Activated T-helper 1 cell treated with anti-CD3 and anti-CD28 coated beads, Interleukin-2, amount 50 U/mL, for 16 hours (primary cell): ENCODE measurements around the gene STRA8.
"Not testable (repeated sequence)": the region's sequence is repeated elsewhere in the genome, so short reads cannot be mapped to it uniquely, and the experiment has no call there.

Experiments
- DNase-seq, 2 donors: peaks; one replicate each; pipeline ENCODE4 v3.0.0-alpha.2; 2020; ENCODE audit warnings: low read depth in 1 of 2, low spot score in 1 of 2

Gene STRA8

GRCh38 chr7:135204341-135204749 lies 29.3 kb upstream of the STRA8 start:
- no peak for DNase-seq

- no peak for DNase-seq
Measured at GRCh38 chr7:135204876-135205275, 28.8 kb upstream of the STRA8 start.

- DNase-seq, result no peak
Measured at GRCh38 chr7:135205850-135206249, 27.8 kb upstream of the STRA8 start.

DNA sequence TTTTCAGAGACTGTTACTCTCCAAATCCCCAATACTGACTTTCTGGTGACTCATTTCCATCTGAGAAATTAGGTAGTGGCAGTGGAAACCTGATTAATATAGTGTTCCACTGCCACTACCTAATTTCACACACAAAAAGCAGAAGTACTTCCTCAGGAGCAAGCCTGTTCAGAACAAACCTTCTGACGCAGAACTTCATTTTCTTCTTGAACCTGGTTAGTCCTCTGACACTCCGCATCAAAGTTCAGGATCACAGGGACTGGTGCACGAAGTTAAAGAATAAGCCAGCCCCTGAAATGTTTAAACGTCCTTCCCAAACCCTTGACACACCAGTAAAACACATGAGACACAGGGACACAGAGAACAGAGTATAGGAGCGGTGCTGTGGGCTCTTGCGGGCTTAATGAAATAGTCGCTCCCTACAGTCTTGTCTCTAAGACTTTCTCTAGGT lies 26.7 kb upstream of the STRA8 start:
- DNase-seq, result no peak

GRCh38 chr7:135207406-135208101 lies 26.1 kb upstream of the STRA8 start:
- DNase-seq, result no peak

GRCh38 chr7:135208102-135208793 lies 25.4 kb upstream of the STRA8 start:
- no peak for DNase-seq

GRCh38 chr7:135209225-135209834 lies 24.3 kb upstream of the STRA8 start:
- DNase-seq, result no peak

GRCh38 chr7:135210888-135211178 lies 22.8 kb upstream of the STRA8 start:
- no peak for DNase-seq

GRCh38 chr7:135211179-135211945 lies 22.3 kb upstream of the STRA8 start, which contains the start of gene WDR91:
Gene WDR91 (minus strand): TSS chr7:135211526. CDS start chr7:135211502, 24 bp downstream.
- DNase-seq, result peak; percentile 94 to 96

GRCh38 chr7:135211946-135212685 lies 21.5 kb upstream of the STRA8 start:
- not testable (repeated sequence) for DNase-seq

GRCh38 chr7:135213831-135214230 lies 19.8 kb upstream of the STRA8 start:
- DNase-seq, result no peak

- DNase-seq, result no peak
Measured at GRCh38 chr7:135215180-135215579, 18.5 kb upstream of the STRA8 start.

GRCh38 chr7:135215698-135216097 lies 17.9 kb upstream of the STRA8 start:
- no peak for DNase-seq

DNA sequence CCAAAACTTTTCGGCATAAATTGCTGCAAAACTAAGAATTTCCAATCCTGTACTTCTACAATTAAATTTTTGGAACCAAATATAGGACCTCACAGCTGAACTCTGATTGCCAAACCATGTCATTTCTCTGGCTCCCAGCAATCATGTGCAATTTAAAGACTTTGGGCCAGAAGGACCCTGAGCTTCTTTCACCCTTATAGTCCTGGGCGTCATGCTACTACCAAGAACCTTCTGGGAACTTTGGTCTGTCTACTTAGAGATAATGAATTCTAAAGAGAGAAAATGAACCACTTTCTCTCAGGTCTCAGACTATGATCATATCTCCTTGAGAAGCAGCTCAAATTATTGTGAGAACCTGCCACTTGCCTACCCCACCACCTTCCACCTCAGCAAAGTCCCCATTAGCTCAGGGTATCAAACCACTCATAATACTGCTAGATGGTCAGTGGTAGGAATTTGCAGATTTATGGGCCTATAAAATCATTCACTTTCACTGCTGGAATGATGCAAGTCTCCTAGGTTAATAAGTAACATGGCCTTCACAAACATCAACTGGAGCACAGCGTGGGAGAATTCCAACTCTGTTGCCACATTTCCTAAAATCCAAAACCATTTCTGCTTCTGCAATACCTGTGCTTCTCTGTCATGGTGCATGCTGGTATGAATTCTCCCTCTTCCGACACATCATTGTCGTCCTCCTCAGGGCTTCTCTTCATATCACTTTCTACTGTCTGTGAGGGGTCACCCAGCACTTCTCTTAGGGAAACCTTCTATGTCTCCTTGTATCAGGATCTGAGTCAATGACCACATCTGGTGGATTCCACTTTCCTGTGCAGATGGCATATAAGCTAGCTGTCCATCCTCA lies 15.8 kb upstream of the STRA8 start:
- no peak for DNase-seq

GRCh38 chr7:135224027-135224426 lies 9.6 kb upstream of the STRA8 start:
- DNase-seq, result no peak

DNA sequence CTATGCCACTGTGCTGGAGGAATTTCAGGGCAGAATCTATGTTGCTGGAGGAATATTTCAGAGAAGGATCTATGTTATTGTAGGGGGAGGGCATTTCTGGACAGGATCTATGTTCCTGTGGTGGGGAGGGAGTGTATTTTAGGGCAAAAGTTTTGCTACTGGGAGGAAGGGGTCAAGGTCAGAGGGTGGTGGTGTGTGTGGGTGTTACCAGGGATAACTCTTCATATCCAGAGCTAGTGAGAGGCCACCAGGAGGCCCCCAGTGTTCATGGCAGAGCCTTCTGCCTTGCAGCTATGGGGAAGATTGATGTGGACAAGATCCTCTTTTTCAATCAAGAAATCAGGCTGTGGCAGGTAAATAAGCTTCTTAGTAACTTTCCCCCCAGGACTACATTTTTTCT lies 2.0 kb upstream of the STRA8 start:
- no peak for DNase-seq

GRCh38 chr7:135232087-135232486 lies 1.6 kb upstream of the STRA8 start:
- DNase-seq, result no peak

GRCh38 chr7:135232720-135233119 lies 918 bp upstream of the STRA8 start:
- no peak for DNase-seq

- not testable (repeated sequence) for DNase-seq
Measured at GRCh38 chr7:135234095-135234494, 457 bp downstream of the STRA8 start.

DNA sequence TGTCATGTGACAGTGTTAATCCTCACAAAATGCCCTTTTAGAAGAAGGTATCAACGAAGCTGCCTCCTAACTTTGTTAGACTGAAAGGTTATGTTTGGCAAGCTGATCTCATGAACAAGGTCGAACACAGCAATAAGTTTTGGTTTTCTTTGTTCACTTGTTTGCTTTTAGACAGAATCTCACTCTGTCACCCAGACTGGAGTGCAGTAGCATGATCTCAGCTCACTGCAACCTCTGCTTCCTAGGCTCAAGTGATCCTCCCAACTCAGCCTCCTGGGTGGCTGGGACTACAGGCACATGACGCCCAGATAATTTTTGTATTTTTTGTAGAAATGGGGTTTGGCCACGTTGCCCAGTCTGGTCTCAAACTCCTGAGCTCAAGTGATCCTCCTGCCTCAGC lies 1.1 kb downstream of the STRA8 start:
- DNase-seq, result no peak
